Neural progenitor cell (in vitro differentiated cells): ENCODE results near the gene QSOX1. TPM values are rescaled to one million over a fixed set of nuclear protein-coding genes. Genes with fewer than 3 reads are reported as not detected.

Experiments
- DNase-seq: peaks from one replicate; pipeline ENCODE4 v3.0.0-alpha.2; 2016; ENCODE audit warnings: low spot score
- H2AFZ ChIP-seq: fragments of 200-600 bp; sonication (generic); replicated peaks from 2 replicates; pipeline ENCODE4 v1.6.1; 2016; ENCODE audit warnings: antibody characterized with exemption
- H3F3A ChIP-seq: fragments of 200-600 bp; sonication (generic); 2 replicates; pipeline ENCODE4 v1.6.1; 2016; ENCODE audit warnings: antibody characterized with exemption, low read depth
- H3K27ac ChIP-seq: fragments of 200-600 bp; sonication (generic); 2 replicates; pipeline ENCODE4 v1.5.1; 2016; ENCODE audit warnings: mild to moderate bottlenecking
- H3K27me3 ChIP-seq: fragments of 200-600 bp; sonication (generic); 2 replicates; pipeline ENCODE4 v1.6.1; 2016; ENCODE audit warnings: mild to moderate bottlenecking, moderate library complexity
- H3K36me3 ChIP-seq: fragments of 200-600 bp; sonication (generic); 2 replicates; pipeline ENCODE4 v1.5.1; 2016
- H3K4me1 ChIP-seq: fragments of 200-600 bp; sonication (generic); 2 replicates; pipeline ENCODE4 v1.6.1; 2016; ENCODE audit warnings: mixed run types
- H3K4me2 ChIP-seq: fragments of 200-600 bp; sonication (generic); 2 replicates; pipeline ENCODE4 v1.6.1; 2016
- H3K4me3 ChIP-seq: fragments of 200-600 bp; sonication (generic); 2 replicates; pipeline ENCODE4 v1.5.1; 2016
- H3K79me2 ChIP-seq: fragments of 200-600 bp; sonication (generic); 2 replicates; pipeline ENCODE4 v1.6.1; 2016; ENCODE audit warnings: low read depth
- H3K9ac ChIP-seq: fragments of 200-600 bp; sonication (generic); 2 replicates; pipeline ENCODE4 v1.6.1; 2016
- H3K9me3 ChIP-seq: fragments of 200-600 bp; sonication (generic); 2 replicates; pipeline ENCODE4 v1.5.1; 2016; ENCODE audit warnings: low read depth
- H4K20me1 ChIP-seq: fragments of 200-600 bp; sonication (generic); 2 replicates; pipeline ENCODE4 v1.6.1; 2016; ENCODE audit warnings: low read depth
- H3K27ac Mint-ChIP-seq: 3 replicates; pipeline ENCODE4 v1.8.0; 2021; ENCODE audit warnings: mixed read lengths
- H3K27me3 Mint-ChIP-seq: 2 replicates; pipeline ENCODE4 v1.8.0; 2022; ENCODE audit warnings: low read depth, mild to moderate bottlenecking, inconsistent platforms, moderate library complexity, mixed read lengths; ENCODE audit not compliant: insufficient read depth
- H3K36me3 Mint-ChIP-seq: 3 replicates; pipeline ENCODE4 v1.8.0; 2021; ENCODE audit warnings: mixed read lengths
- H3K4me1 Mint-ChIP-seq: 3 replicates; pipeline ENCODE4 v1.8.0; 2021; ENCODE audit warnings: mixed read lengths
- H3K4me3 Mint-ChIP-seq: 3 replicates; pipeline ENCODE4 v1.8.0; 2021; ENCODE audit warnings: mild to moderate bottlenecking, moderate library complexity, mixed read lengths
- H3K9me3 Mint-ChIP-seq: 3 replicates; pipeline ENCODE4 v1.8.0; 2020; ENCODE audit warnings: mixed read lengths
- CTCF ChIP-seq: fragments of 200-600 bp; sonication (generic); IDR thresholded peaks from 2 replicates; pipeline ENCODE4 v1.5.1; 2017; ENCODE audit warnings: antibody characterized with exemption, mild to moderate bottlenecking
- EZH2 ChIP-seq: fragments of 200-600 bp; sonication (generic); IDR thresholded peaks from 2 replicates; pipeline ENCODE4 v1.6.1; 2017; ENCODE audit warnings: antibody characterized with exemption, mild to moderate bottlenecking, moderate library complexity
- EZH2phosphoT487 ChIP-seq: fragments of 200-600 bp; sonication (generic); IDR thresholded peaks from 2 replicates; pipeline ENCODE4 v1.6.1; 2017; ENCODE audit warnings: antibody characterized with exemption
- total RNA-seq: library from RNA; depleted of rRNA; stranded (reverse); fragments of >200 nt; gene quantifications from 2 replicates; pipeline ENCODE4 v1.2.3, GENCODE V29; 2015; ENCODE audit warnings: low replicate concordance

QSOX1 gene
- total RNA-seq, 1 donor from 2014 or later, result 13.6 TPM

GRCh38 chr1:180155182-180155682 lies 563 bp downstream of the QSOX1 start:
- Mint-ChIP-seq H3K27ac (peak overlapping the region; percentile 83), H3K9me3 (no peaks in the 10 kb centered on the region), H3K4me3 (peak overlapping the region; percentile 94), H3K4me1 (peaks cover 12% of the 10 kb centered on the region), H3K27me3 (peaks cover 17% of the 10 kb centered on the region), H3K36me3 (peaks cover 2% of the 10 kb centered on the region)
- peaks cover 9% of the 10 kb centered on the region for H3K4me1 ChIP-seq
- H3K9me3 ChIP-seq, result no peaks in the 10 kb centered on the region
- H3K4me2 ChIP-seq, result peak overlapping the region; percentile 97
- H3K79me2 ChIP-seq, result peaks cover 18% of the 10 kb centered on the region
- DNase-seq, result peak; percentile 37
- peaks cover 6% of the 10 kb centered on the region for H4K20me1 ChIP-seq
- no peaks in the 10 kb centered on the region for H3K36me3 ChIP-seq
- H3K27me3 ChIP-seq, result peaks cover 49% of the 10 kb centered on the region
- peak overlapping the region; percentile 87 for H3K4me3 ChIP-seq
- peak overlapping the region; percentile 91 for H2AFZ ChIP-seq
- H3F3A ChIP-seq, result no peaks in the 10 kb centered on the region
- peak overlapping the region; percentile 22 for H3K9ac ChIP-seq
- TF ChIP-seq CTCF, result no peak
- TF ChIP-seq EZH2, result no peak
- no peak for TF ChIP-seq EZH2phosphoT487
- H3K27ac ChIP-seq, result no peak overlapping the region

- H3K9me3 ChIP-seq, result no peaks in the 10 kb centered on the region
- no peak overlapping the region for H3K27ac ChIP-seq
- no peak for DNase-seq
- no peaks in the 10 kb centered on the region for H3F3A ChIP-seq
- H3K4me1 ChIP-seq, result peaks cover 9% of the 10 kb centered on the region
- Mint-ChIP-seq H3K36me3 (peaks cover 2% of the 10 kb centered on the region), H3K9me3 (no peaks in the 10 kb centered on the region), H3K27ac (no peak overlapping the region), H3K4me1 (peaks cover 12% of the 10 kb centered on the region), H3K27me3 (peaks cover 17% of the 10 kb centered on the region), H3K4me3 (peak overlapping the region; percentile 94)
- H3K79me2 ChIP-seq, result peaks cover 19% of the 10 kb centered on the region
- no peak for TF ChIP-seq EZH2phosphoT487
- no peak for TF ChIP-seq CTCF
- TF ChIP-seq EZH2, result no peak
- no peaks in the 10 kb centered on the region for H3K36me3 ChIP-seq
- no peak overlapping the region for H3K4me3 ChIP-seq
- peaks cover 45% of the 10 kb centered on the region for H3K27me3 ChIP-seq
- H3K9ac ChIP-seq, result no peak overlapping the region
- peak overlapping the region; percentile 97 for H3K4me2 ChIP-seq
- no peak overlapping the region for H2AFZ ChIP-seq
- peaks cover 6% of the 10 kb centered on the region for H4K20me1 ChIP-seq
These were observed 1.5 kb downstream of the QSOX1 start for GRCh38 chr1:180156201-180156600.

GRCh38 chr1:180156631-180157091 lies 2.0 kb downstream of the QSOX1 start:
- DNase-seq, result no peak
- Histone ChIP-seq H3K4me2 (no peak overlapping the region), H3K27ac (no peak overlapping the region), H2AFZ (no peak overlapping the region), H3K4me3 (no peak overlapping the region), H3K9ac (no peak overlapping the region), H3K9me3 (no peaks in the 10 kb centered on the region), H4K20me1 (peaks cover 6% of the 10 kb centered on the region), H3F3A (no peaks in the 10 kb centered on the region), H3K4me1 (peaks cover 9% of the 10 kb centered on the region), H3K79me2 (peaks cover 24% of the 10 kb centered on the region), H3K36me3 (no peaks in the 10 kb centered on the region), H3K27me3 (peaks cover 41% of the 10 kb centered on the region)
- Mint-ChIP-seq H3K4me3 (no peak overlapping the region), H3K4me1 (peaks cover 12% of the 10 kb centered on the region), H3K27ac (no peak overlapping the region), H3K27me3 (peaks cover 17% of the 10 kb centered on the region), H3K9me3 (no peaks in the 10 kb centered on the region), H3K36me3 (peaks cover 2% of the 10 kb centered on the region)
- no peak for TF ChIP-seq CTCF
- TF ChIP-seq EZH2phosphoT487, result no peak
- no peak for TF ChIP-seq EZH2
